HepG2 (cell line): Measurements from ENCODE around the gene ARIH2. TPM values are rescaled to one million over a fixed set of nuclear protein-coding genes. Genes with fewer than 3 reads are reported as not detected.

Experiments
- ATAC-seq: fragments of 200-7000 bp; cut with Tn5 transposase; 3 replicates; pipeline ENCODE4 v1.9.1; 2020; ENCODE audit warnings: mild to moderate bottlenecking, moderate library complexity
- BruUV-seq: library from RNA; stranded (reverse); fragments of 400-500 nt; replicated peaks from 2 replicates; lab custom pipeline; 2021; lab: Mats Ljungman, UMichigan
- CTCF ChIA-PET: fragments of 300-600 bp; formaldehyde crosslinking; extraction: SDS; loops from one replicate; lab custom pipeline; 2021; ENCODE audit warnings: low total read pairs, inconsistent platforms, low intra/inter-chr PET ratio; lab: Yijun Ruan, JAX
- POLR2A ChIA-PET: fragments of 350-600 bp; sonication (Branson Sonifier 250); formaldehyde crosslinking; loops from one replicate; lab custom pipeline; 2020; ENCODE audit warnings: antibody characterized with exemption, inconsistent platforms; lab: Yijun Ruan, JAX
- DNase-seq: peaks from one replicate; pipeline ENCODE4 v3.0.0-alpha.2; 2015; ENCODE audit warnings: low spot score
- FAIRE-seq: peaks from 3 replicates; lab custom pipeline; 2011; peaks lifted over from hg19 to GRCh38; lab: Jason Lieb, UNC
- H2AFZ ChIP-seq: one replicate; pipeline ENCODE4 v1.6.1; 2011; ENCODE audit warnings: low read length, inconsistent platforms
- H3K27ac ChIP-seq: fragments of 300-600 bp; 3 replicates; pipeline ENCODE4 v1.8.0; 2011; ENCODE audit warnings: mixed run types, mild to moderate bottlenecking, mixed read lengths, low read length, inconsistent platforms; ENCODE audit not compliant: insufficient read depth; ENCODE audit errors: extremely low read length
- H3K27me3 ChIP-seq, 2 experiments: fragments of 200-600 bp in 1 of 2; 2 replicates in 1 of 2; 3 replicates in 1 of 2; pipeline versions ENCODE4 v1.6.0 to v1.8.0; 2011; ENCODE audit warnings: low read length in 2 of 2, mild to moderate bottlenecking in 2 of 2, moderate library complexity in 2 of 2, inconsistent platforms in 1 of 2; ENCODE audit not compliant: insufficient read depth in 2 of 2, control insufficient read depth in 1 of 2
- H3K36me3 ChIP-seq, 2 experiments: fragments of 200-600 bp in 1 of 2; replicated peaks in 1 of 2; 2 replicates in 1 of 2; 3 replicates in 1 of 2; pipeline versions ENCODE4 v1.5.1 to v1.8.0; 2011; ENCODE audit warnings: low read length in 2 of 2, inconsistent platforms in 1 of 2; ENCODE audit not compliant: insufficient read depth in 2 of 2, control insufficient read depth in 1 of 2
- H3K4me1 ChIP-seq: 2 replicates; pipeline ENCODE4 v1.5.1; 2012; ENCODE audit warnings: low read length, inconsistent platforms; ENCODE audit not compliant: insufficient read depth
- H3K4me2 ChIP-seq: 2 replicates; pipeline ENCODE4 v1.6.0; 2011; ENCODE audit warnings: low read depth, low read length, inconsistent platforms
- H3K4me3 ChIP-seq, 3 experiments: fragments of 200-600 bp in 1 of 3; sonication (generic), shearing (Covaris generic) in 1 of 3; replicated peaks in 1 of 3; 2 replicates each; pipeline ENCODE4 v1.5.1; 2011 to 2016; ENCODE audit warnings: low read length in 3 of 3, inconsistent platforms in 2 of 3, low read depth in 2 of 3, mild to moderate bottlenecking in 2 of 3, control low read depth in 1 of 3, mixed read lengths in 1 of 3; ENCODE audit not compliant: insufficient read depth in 1 of 3
- H3K79me2 ChIP-seq: one replicate; pipeline ENCODE4 v1.6.1; 2011; ENCODE audit warnings: low read length, inconsistent platforms; ENCODE audit not compliant: insufficient read depth
- H3K9ac ChIP-seq: 2 replicates; pipeline ENCODE4 v1.6.0; 2011; ENCODE audit warnings: mild to moderate bottlenecking, low read depth, low read length, inconsistent platforms; ENCODE audit not compliant: insufficient read depth
- H3K9me3 ChIP-seq: 2 replicates; pipeline ENCODE4 v1.5.1; 2012; ENCODE audit warnings: mild to moderate bottlenecking, low read length
- H4K20me1 ChIP-seq: 2 replicates; pipeline ENCODE4 v1.6.0; 2011; ENCODE audit warnings: inconsistent platforms, mild to moderate bottlenecking, low read length, moderate library complexity; ENCODE audit not compliant: insufficient read depth
- DNMT3B ChIP-seq: conservative IDR thresholded peaks from 2 replicates; pipeline ENCODE4 v1.6.1; 2016; ENCODE audit warnings: missing biosample characterization, control low read depth
- FLYWCH1 ChIP-seq: sonication (generic); formaldehyde crosslinking; IDR thresholded peaks from 2 replicates; pipeline ENCODE4 v1.8.1; 2023; ENCODE audit warnings: mild to moderate bottlenecking, missing genetic modification reagents
- JARID2 ChIP-seq: sonication (generic); formaldehyde crosslinking; IDR thresholded peaks from 2 replicates; pipeline ENCODE4 v1.8.1; 2023; ENCODE audit warnings: missing genetic modification reagents, inconsistent platforms; ENCODE audit not compliant: insufficient replicate concordance
- MAZ ChIP-seq, 2 experiments: sonication (generic) in 1 of 2; formaldehyde crosslinking in 1 of 2; IDR thresholded peaks; 2 replicates each; pipeline versions ENCODE4 v1.5.0 to v1.6.1; 2012 to 2020; ENCODE audit warnings: low read depth in 2 of 2, mild to moderate bottlenecking in 2 of 2, borderline replicate concordance in 1 of 2, improper control_type of control experiment in 1 of 2, low read length in 1 of 2, missing genetic modification reagents in 1 of 2, moderate library complexity in 1 of 2
- PCBP1 ChIP-seq: fragments of 200-400 bp; formaldehyde crosslinking; IDR thresholded peaks from 2 replicates; pipeline ENCODE4 v1.6.1; 2017; ENCODE audit warnings: mild to moderate bottlenecking, low read depth, low read length, borderline replicate concordance
- PRDM15 ChIP-seq: sonication (generic); formaldehyde crosslinking; IDR thresholded peaks from 2 replicates; pipeline ENCODE4 v1.4.0; 2020; ENCODE audit warnings: missing genetic modification reagents
- SP4 ChIP-seq: sonication (generic); formaldehyde crosslinking; IDR thresholded peaks from 2 replicates; pipeline ENCODE4 v1.8.1; 2023; ENCODE audit warnings: mild to moderate bottlenecking, missing genetic modification reagents
- ZFY ChIP-seq: sonication (generic); formaldehyde crosslinking; IDR thresholded peaks from 2 replicates; pipeline ENCODE4 v1.4.0; 2020; ENCODE audit warnings: missing genetic modification reagents
- ZNF274 ChIP-seq: sonication (generic); formaldehyde crosslinking; IDR thresholded peaks from 2 replicates; pipeline ENCODE4 v1.5.1; 2020; ENCODE audit warnings: mild to moderate bottlenecking, missing genetic modification reagents
- ZNF281 ChIP-seq: sonication (generic); formaldehyde crosslinking; IDR thresholded peaks from 2 replicates; pipeline ENCODE4 v1.4.0; 2020; ENCODE audit warnings: missing genetic modification reagents, borderline replicate concordance
- ZNF580 ChIP-seq: IDR thresholded peaks from 2 replicates; pipeline ENCODE4 v1.6.1; 2016; ENCODE audit warnings: low read depth, borderline replicate concordance
- ZNF709 ChIP-seq: sonication (generic); formaldehyde crosslinking; IDR thresholded peaks from 2 replicates; pipeline ENCODE4 v1.5.0; 2020; ENCODE audit warnings: mild to moderate bottlenecking, missing genetic modification reagents
- ZNF713 ChIP-seq: sonication (generic); formaldehyde crosslinking; IDR thresholded peaks from 2 replicates; pipeline ENCODE4 v1.4.0; 2020; ENCODE audit warnings: mild to moderate bottlenecking, missing genetic modification reagents
- WGBS: methylation state at CpG from one replicate; pipeline ENCODE4 v1.1.6; 2017; ENCODE audit warnings: low lambda C conversion rate; 5-methylcytosine and 5-hydroxymethylcytosine counted together
- in situ Hi-C: cut with HindIII; loops from 2 replicates; pipeline ENCODE4 v1.10.0; 2017; ENCODE audit warnings: low pct_unique_long_range_greater_than_20kb; ENCODE audit not compliant: extremely low pct_ligation_motif_present
- intact Hi-C: fragments of 100-400 bp; cut with micrococcal nuclease; formaldehyde crosslinking; loops from one replicate; pipeline ENCODE4 v1.10.0; 2022; ENCODE audit not compliant: unreplicated experiment
- polyA plus RNA-seq, 8 experiments: library from polyadenylated mRNA; depleted of rRNA in 3 of 8; stranded (reverse) in 7 of 8; unstranded in 1 of 8; fragments of >200 nt; fragmentation: Illumina TruSeq in 4 of 8; extraction: Trizol in 4 of 8; gene quantifications; 2 replicates each; pipeline versions ENCODE4 v1.2.1 to v1.2.3, GENCODE V29; 2011 to 2016; ENCODE audit warnings: low read depth in 4 of 8, missing spikeins in 1 of 8, mixed read lengths in 1 of 8; ENCODE audit not compliant: insufficient read depth in 1 of 8
- total RNA-seq, 5 experiments: library from RNA; depleted of rRNA; stranded (reverse); fragments of >200 nt; fragmentation: Illumina TruSeq; extraction: Trizol; gene quantifications; 2 replicates each; pipeline ENCODE4 v1.2.3, GENCODE V29; 2016; ENCODE audit warnings: low read depth in 1 of 5

ARIH2 gene
- total and polyA plus RNA-seq, 2 of the 13 experiments (the other 11 are each of a cell fraction or from before 2014, with no cell fraction given) = 64.8 to 83.3 TPM

GRCh38 chr3:49007068-49007770, 88.6 kb downstream of the ARIH2 start, which contains the start of gene WDR6 (continued):
- TF ChIP-seq JARID2 (CRISPR knock-in tag) (peak; percentile 34), ZNF281 (CRISPR knock-in tag) (no peak), PCBP1 (0 out of 2 replicates have a peak, but pooled peaks have one; percentile 54), FLYWCH1 (CRISPR knock-in tag) (no peak)

- H3K36me3 ChIP-seq = peaks cover 8 to 16% of the 10 kb centered on the region in 2 experiments
- H4K20me1 ChIP-seq = peaks cover 17% of the 10 kb centered on the region
- no peaks in the 10 kb centered on the region for H3K9me3 ChIP-seq
- H3K4me3 ChIP-seq = peak overlapping the region; percentile 74 to 88 (median 78)
- CTCF ChIA-PET = no interaction called here
- in situ Hi-C loops (no loop called here), intact Hi-C loops (no loop called here)
- H3K4me1 ChIP-seq = peaks cover 51% of the 10 kb centered on the region
- POLR2A ChIA-PET = interaction anchor here (0.8 to 12.8 kb wide), 20 partner anchors 8 to 457 kb away, joined by 3 to 280 read pairs (median 6); partner anchors contain the start of genes AMT, DALRD3, IMPDH2 and LAMB2
- 23% methylated on average over 32 of the region's 41 CpGs for WGBS
- no peak for FAIRE-seq
- DNase-seq = peak; percentile 39
- peak overlapping the region; percentile 92 for H3K4me2 ChIP-seq
- H3K27ac ChIP-seq = peak overlapping the region; percentile 86
- TSS peak; percentile 62 for BruUV-seq
- peak; percentile 35 for ATAC-seq
- peaks cover 34% of the 10 kb centered on the region for H3K79me2 ChIP-seq
- peak overlapping the region; percentile 89 for H3K9ac ChIP-seq
- H3K27me3 ChIP-seq = no peaks in the 10 kb centered on the region
- no peak overlapping the region for H2AFZ ChIP-seq
- TF ChIP-seq PRDM15 (CRISPR knock-in tag) = no peak
- TF ChIP-seq ZNF709 = no peak
- no peak for TF ChIP-seq ZFY (CRISPR knock-in tag)
- TF ChIP-seq MAZ (IDR thresholded peaks at IDR 0.05; ENCODE audit: borderline replicate concordance, low read depth, low read length) = no peak
- no peak for TF ChIP-seq MAZ (CRISPR knock-in tag; IDR thresholded peaks at IDR 0.05; ENCODE audit: low read depth)
- TF ChIP-seq DNMT3B (CRISPR knock-in tag) = 0 out of 2 replicates have a peak, but pooled peaks have one; percentile 37
- TF ChIP-seq ZNF713 (CRISPR knock-in tag) = no peak
- TF ChIP-seq ZNF274 = no peak
- 0 out of 2 replicates have a peak, but pooled peaks have one; percentile 19 for TF ChIP-seq ZNF580
- peak; percentile 49; the same call in 1 of the 2 replicates for TF ChIP-seq SP4 (CRISPR knock-in tag)
Observed at GRCh38 chr3:49007771-49008528, 89.3 kb downstream of the ARIH2 start.
